ENCODE results near the gene MBOAT1. TPM values are rescaled to one million over a fixed set of nuclear protein-coding genes. Genes with fewer than 3 reads are reported as not detected.

MBOAT1 gene
- total RNA-seq, 2 experiments from 2014 or later = 5.4 to 6.4 TPM

- DNase-seq (no peak), ATAC-seq (no peak)
- Mint-ChIP-seq H3K4me1 (ENCODE audit: low read depth) (peaks cover 55% of the 10 kb centered on the region), H3K36me3 (ENCODE audit: low read depth) (no peaks in the 10 kb centered on the region), H3K27ac (peak overlapping the region; percentile 85), H3K4me3 (peak overlapping the region; percentile 84), H3K9me3 (no peaks in the 10 kb centered on the region), H3K27me3 (peaks cover 3% of the 10 kb centered on the region)
- intact Hi-C loops (cut with micrococcal nuclease) = no loop called here
- ChIA-PET CTCF (interaction anchor here (1.3 kb wide), 1 partner anchor 120 kb away, joined by 3 read pairs; no protein-coding TSS in a partner anchor), POLR2A (interaction anchor here (1.7 kb wide), 1 partner anchor 108 kb away, joined by 5 read pairs; no protein-coding TSS in a partner anchor)
- no peak for TF ChIP-seq CTCF (IDR thresholded peaks at IDR 0.05)
Observed at GRCh38 chr6:20211037-20211940, 980 bp downstream of the MBOAT1 start.

GRCh38 chr6:20210158-20210557 is 2.1 kb downstream of the MBOAT1 start:
- DNase-seq = no peak

GRCh38 chr6:20208687-20209378 is 3.4 kb downstream of the MBOAT1 start:
- no peak for DNase-seq
- TF ChIP-seq CTCF (IDR thresholded peaks at IDR 0.05) = no peak
- intact Hi-C loops (cut with micrococcal nuclease) = no loop called here
- ATAC-seq = no peak
- no peak overlapping the region for H3K4me3 Mint-ChIP-seq
- no peaks in the 10 kb centered on the region for H3K36me3 Mint-ChIP-seq (ENCODE audit: low read depth)
- no peaks in the 10 kb centered on the region for H3K9me3 Mint-ChIP-seq
- H3K4me1 Mint-ChIP-seq (ENCODE audit: low read depth) = peaks cover 75% of the 10 kb centered on the region
- peaks cover 3% of the 10 kb centered on the region for H3K27me3 Mint-ChIP-seq
- no peak overlapping the region for H3K27ac Mint-ChIP-seq
- ChIA-PET CTCF (no interaction called here), POLR2A (no interaction called here)

More at GRCh38 chr6:20210158-20210557, 2.1 kb downstream of the MBOAT1 start:
- Mint-ChIP-seq H3K4me3 (no peak overlapping the region), H3K27me3 (peaks cover 3% of the 10 kb centered on the region), H3K27ac (no peak overlapping the region), H3K9me3 (no peaks in the 10 kb centered on the region), H3K4me1 (ENCODE audit: low read depth) (peaks cover 65% of the 10 kb centered on the region), H3K36me3 (ENCODE audit: low read depth) (no peaks in the 10 kb centered on the region)
- ChIA-PET POLR2A (no interaction called here), CTCF (interaction anchor here (0.6 to 1.0 kb wide), 2 partner anchors 84 to 318 kb away, joined by 3 to 4 read pairs; no protein-coding TSS in a partner anchor)
- TF ChIP-seq CTCF (IDR thresholded peaks at IDR 0.05) = no peak
- ATAC-seq = no peak
- intact Hi-C loops (cut with micrococcal nuclease) = no loop called here

GRCh38 chr6:20207088-20207418 is 5.2 kb downstream of the MBOAT1 start:
- DNase-seq (no peak), ATAC-seq (no peak)
- H3K9me3 Mint-ChIP-seq = no peaks in the 10 kb centered on the region
- ChIA-PET CTCF (no interaction called here), POLR2A (no interaction called here)
- peak overlapping the region; percentile 66 for H3K4me3 Mint-ChIP-seq
- H3K27ac Mint-ChIP-seq = peak overlapping the region; percentile 87
- H3K27me3 Mint-ChIP-seq = peaks cover 3% of the 10 kb centered on the region
- no peak for TF ChIP-seq CTCF (IDR thresholded peaks at IDR 0.05)
- H3K36me3 Mint-ChIP-seq (ENCODE audit: low read depth) = no peaks in the 10 kb centered on the region
- H3K4me1 Mint-ChIP-seq (ENCODE audit: low read depth) = peaks cover 68% of the 10 kb centered on the region
- intact Hi-C loops (cut with micrococcal nuclease) = no loop called here
